Small intestine (tissue), 7 donors: Measurements from ENCODE around the gene RORC. TPM values are rescaled to one million over a fixed set of nuclear protein-coding genes. Genes with fewer than 3 reads are reported as not detected.

Source experiments
- DNase-seq, 2 donors: peaks; one replicate each; pipeline versions ENCODE4 v3.0.0 to v3.0.0-alpha.2; 2013
- FAIRE-seq: peaks from 2 replicates; lab custom pipeline; 2012; peaks lifted over from hg19 to GRCh38; lab: Jason Lieb, UNC
- H3K27ac ChIP-seq, 3 donors: one replicate each; pipeline ENCODE4 v1.5.1; 2013; ENCODE audit warnings: low read length in 2 of 3, mild to moderate bottlenecking in 2 of 3, control low read depth in 1 of 3, inconsistent platforms in 1 of 3, low read depth in 1 of 3, moderate library complexity in 1 of 3
- H3K27me3 ChIP-seq, 3 donors: one replicate each; pipeline ENCODE4 v1.6.1; 2013; ENCODE audit warnings: low read length in 3 of 3, inconsistent platforms in 1 of 3; ENCODE audit not compliant: control insufficient read depth in 3 of 3, insufficient read depth in 3 of 3
- H3K36me3 ChIP-seq, 3 donors: one replicate each; pipeline ENCODE4 v1.6.1; 2013; ENCODE audit warnings: low read length in 3 of 3, inconsistent platforms in 1 of 3, low read depth in 1 of 3, mild to moderate bottlenecking in 1 of 3, moderate library complexity in 1 of 3; ENCODE audit not compliant: control insufficient read depth in 3 of 3, insufficient read depth in 2 of 3
- H3K4me1 ChIP-seq, 3 donors: one replicate each; pipeline ENCODE4 v1.6.1; 2013; ENCODE audit warnings: low read length in 2 of 3, inconsistent platforms in 1 of 3, low read depth in 1 of 3, mild to moderate bottlenecking in 1 of 3, moderate library complexity in 1 of 3; ENCODE audit not compliant: control insufficient read depth in 3 of 3, insufficient read depth in 2 of 3
- H3K4me3 ChIP-seq, 3 donors: one replicate each; pipeline ENCODE4 v1.5.1; 2013; ENCODE audit warnings: low read length in 3 of 3, control low read depth in 1 of 3, inconsistent platforms in 1 of 3, low read depth in 1 of 3, mild to moderate bottlenecking in 1 of 3, moderate library complexity in 1 of 3
- H3K9me3 ChIP-seq, 2 donors: one replicate each; pipeline ENCODE4 v1.6.1; 2013; ENCODE audit warnings: low read depth in 1 of 2, low read length in 1 of 2; ENCODE audit not compliant: control insufficient read depth in 2 of 2, insufficient read depth in 1 of 2
- WGBS, 3 donors: extraction: QIAGEN DNeasy Blood & Tissue Kit; methylation state at CpG; one replicate each; pipeline ENCODE4 v1.1.7; 2013; 5-methylcytosine and 5-hydroxymethylcytosine counted together
- polyA plus RNA-seq, 4 donors: library from polyadenylated mRNA; stranded (reverse) in 3 of 4; unstranded in 1 of 4; fragments of 200-250 nt in 3 of 4; fragments of 120-200 nt in 1 of 4; gene quantifications; one replicate each; pipeline versions ENCODE4 v1.2.1 to v1.2.3, GENCODE V29; 2013
- donor health status: healthy with polysubstance abuse.
- donor health status: control.
- donor health status: control.
- donor health status: Bipolar disorder and iron deficiency.
- donor health status: healthy.

The RORC gene
- polyA plus RNA-seq, 4 donors, result 5.4 to 15.2 (median 10.8) TPM

- no peak for FAIRE-seq
- WGBS, 3 donors, result 52 to 68% (median 65%) methylated on average over 9 of the region's 9 CpGs
- H3K27me3 ChIP-seq, result no peaks in the 10 kb centered on the region
- DNase-seq, result no peak
- peaks cover 0 to 40% (median 4%) of the 10 kb centered on the region in 3 donors for H3K4me1 ChIP-seq
- H3K27ac ChIP-seq, result peak overlapping the region in 1 of 3 donors; percentile 0
- H3K9me3 ChIP-seq, result no peaks in the 10 kb centered on the region
- H3K4me3 ChIP-seq, result no peak overlapping the region
- no peaks in the 10 kb centered on the region for H3K36me3 ChIP-seq
Measured at GRCh38 chr1:151827853-151828252, 3.7 kb downstream of the RORC start.

DNA sequence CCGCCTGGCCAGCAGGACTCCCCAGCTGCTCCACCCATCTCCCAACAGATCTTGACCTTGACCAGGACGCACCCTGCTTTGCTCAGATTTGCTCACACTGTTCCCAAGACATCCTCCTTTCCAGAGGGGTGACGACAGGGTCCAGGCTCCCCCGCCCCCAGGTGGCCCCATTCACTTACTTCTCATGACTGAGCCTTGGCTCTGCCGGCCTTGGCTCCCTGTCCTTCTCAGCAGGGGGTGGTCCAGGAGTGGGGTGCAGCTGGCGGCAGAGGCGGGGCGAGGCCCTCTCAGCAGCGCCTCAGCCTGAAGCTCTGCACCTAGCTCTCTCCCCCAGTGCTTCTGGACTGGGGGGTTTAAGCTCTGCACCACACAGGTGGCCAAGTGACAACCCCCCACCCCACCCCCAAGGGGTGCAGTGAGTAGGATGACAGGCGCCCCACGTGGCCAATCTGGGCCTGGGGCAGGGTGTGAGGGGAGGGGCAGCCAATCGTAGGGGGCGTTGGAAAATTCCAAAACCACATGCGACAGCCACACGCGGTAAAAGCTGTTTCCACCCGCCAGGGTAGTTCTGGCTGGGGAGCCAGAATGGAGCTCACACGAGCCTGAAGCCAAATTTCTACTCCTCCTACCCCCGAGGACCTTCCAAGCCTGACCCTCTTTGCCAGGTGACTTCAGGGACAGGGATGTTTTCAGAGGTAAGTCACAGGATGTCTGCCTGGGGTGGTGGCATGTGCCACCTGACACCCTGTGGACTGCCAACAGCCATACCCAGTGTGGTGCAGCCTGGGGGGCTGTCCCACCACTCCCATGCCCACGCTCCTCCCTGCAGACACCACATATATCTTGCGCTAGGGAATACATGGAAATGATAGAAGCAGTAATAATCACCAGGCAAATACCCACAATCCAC lies 5.6 kb downstream of the RORC start:
- DNase-seq (peak; percentile 44 to 75), FAIRE-seq (no peak)
- 53 to 56% (median 54%) methylated on average over 21 of the region's 21 CpGs for WGBS, 3 donors

GRCh38 chr1:151825204-151825603 lies 6.4 kb downstream of the RORC start:
- WGBS, 3 donors, result 74 to 79% (median 78%) methylated on average over 9 of the region's 9 CpGs
- H3K4me3 ChIP-seq, result no peak overlapping the region
- DNase-seq (no peak), FAIRE-seq (no peak)
- H3K27ac ChIP-seq, result no peak overlapping the region
- peaks cover 0 to 25% (median 2%) of the 10 kb centered on the region in 3 donors for H3K4me1 ChIP-seq
- H3K27me3 ChIP-seq, result no peaks in the 10 kb centered on the region
- no peaks in the 10 kb centered on the region for H3K9me3 ChIP-seq
- H3K36me3 ChIP-seq, result no peaks in the 10 kb centered on the region

More for the DNA sequence above, 5.6 kb downstream of the RORC start:
- no peaks in the 10 kb centered on the region for H3K9me3 ChIP-seq
- H3K27me3 ChIP-seq, result no peaks in the 10 kb centered on the region
- H3K27ac ChIP-seq, result no peak overlapping the region
- peaks cover 0 to 28% (median 2%) of the 10 kb centered on the region in 3 donors for H3K4me1 ChIP-seq
- H3K4me3 ChIP-seq, result no peak overlapping the region
- H3K36me3 ChIP-seq, result no peaks in the 10 kb centered on the region

- 77 to 88% (median 85%) methylated on average over 8 of the region's 8 CpGs for WGBS, 3 donors
- H3K27ac ChIP-seq, result no peak overlapping the region
- H3K36me3 ChIP-seq, result no peaks in the 10 kb centered on the region
- no peak for DNase-seq
- H3K9me3 ChIP-seq, result no peaks in the 10 kb centered on the region
- H3K4me3 ChIP-seq, result no peak overlapping the region
- H3K27me3 ChIP-seq, result no peaks in the 10 kb centered on the region
- no peak for FAIRE-seq
- H3K4me1 ChIP-seq, result peaks cover 0 to 12% (median 2%) of the 10 kb centered on the region in 3 donors
Measured at GRCh38 chr1:151823175-151823574, 8.4 kb downstream of the RORC start.

- peaks cover 0 to 12% (median 2%) of the 10 kb centered on the region in 3 donors for H3K4me1 ChIP-seq
- no peaks in the 10 kb centered on the region for H3K27me3 ChIP-seq
Measured at GRCh38 chr1:151822404-151822803, 9.2 kb downstream of the RORC start.

DNA sequence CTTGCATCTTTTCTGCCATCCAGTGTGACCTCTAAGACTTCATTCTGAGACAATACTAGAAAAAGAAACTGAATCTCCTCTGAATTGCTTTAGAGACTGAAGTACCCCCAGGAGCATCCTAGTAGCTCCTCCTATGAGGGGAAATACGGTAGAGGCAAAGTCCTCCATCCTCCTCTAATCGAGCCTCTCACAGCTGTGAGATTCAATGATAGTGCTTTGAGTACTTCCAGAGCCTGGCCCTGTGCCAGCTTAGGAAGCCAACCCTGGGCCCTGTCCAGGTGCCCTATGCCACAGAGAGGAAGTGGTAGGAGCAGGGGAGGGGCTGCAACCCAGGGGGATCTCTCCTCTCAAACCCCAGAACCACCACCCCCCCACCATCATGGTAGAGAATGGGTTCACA lies 10.7 kb downstream of the RORC start:
- H3K4me1 ChIP-seq, result peaks cover 0 to 11% (median under 1%) of the 10 kb centered on the region in 3 donors
- no peak for DNase-seq
- WGBS, 3 donors, result 9 to 14% (median 13%) methylated on average over 2 of the region's 2 CpGs

More at GRCh38 chr1:151822404-151822803, 9.2 kb downstream of the RORC start:
- Histone ChIP-seq H3K27ac (peak overlapping the region in 1 of 3 donors; percentile 27), H3K36me3 (no peaks in the 10 kb centered on the region), H3K4me3 (no peak overlapping the region), H3K9me3 (no peaks in the 10 kb centered on the region)
- DNase-seq (no peak), FAIRE-seq (no peak)
- WGBS, 3 donors, result 61 to 81% (median 71%) methylated on average over 7 of the region's 7 CpGs

GRCh38 chr1:151819976-151820623 lies 11.5 kb downstream of the RORC start:
- Histone ChIP-seq H3K36me3 (no peaks in the 10 kb centered on the region), H3K9me3 (no peaks in the 10 kb centered on the region), H3K4me1 (peaks cover 0 to 3% (median 0%) of the 10 kb centered on the region in 3 donors), H3K27me3 (no peaks in the 10 kb centered on the region), H3K27ac (no peak overlapping the region), H3K4me3 (no peak overlapping the region)
- FAIRE-seq, result no peak
- no peak for DNase-seq
- 66 to 71% (median 69%) methylated on average over 7 of the region's 7 CpGs for WGBS, 3 donors

More for the DNA sequence above, 10.7 kb downstream of the RORC start:
- no peaks in the 10 kb centered on the region for H3K27me3 ChIP-seq
- H3K9me3 ChIP-seq, result no peaks in the 10 kb centered on the region
- no peak overlapping the region for H3K4me3 ChIP-seq
- FAIRE-seq, result no peak
- H3K27ac ChIP-seq, result no peak overlapping the region
- no peaks in the 10 kb centered on the region for H3K36me3 ChIP-seq

DNA sequence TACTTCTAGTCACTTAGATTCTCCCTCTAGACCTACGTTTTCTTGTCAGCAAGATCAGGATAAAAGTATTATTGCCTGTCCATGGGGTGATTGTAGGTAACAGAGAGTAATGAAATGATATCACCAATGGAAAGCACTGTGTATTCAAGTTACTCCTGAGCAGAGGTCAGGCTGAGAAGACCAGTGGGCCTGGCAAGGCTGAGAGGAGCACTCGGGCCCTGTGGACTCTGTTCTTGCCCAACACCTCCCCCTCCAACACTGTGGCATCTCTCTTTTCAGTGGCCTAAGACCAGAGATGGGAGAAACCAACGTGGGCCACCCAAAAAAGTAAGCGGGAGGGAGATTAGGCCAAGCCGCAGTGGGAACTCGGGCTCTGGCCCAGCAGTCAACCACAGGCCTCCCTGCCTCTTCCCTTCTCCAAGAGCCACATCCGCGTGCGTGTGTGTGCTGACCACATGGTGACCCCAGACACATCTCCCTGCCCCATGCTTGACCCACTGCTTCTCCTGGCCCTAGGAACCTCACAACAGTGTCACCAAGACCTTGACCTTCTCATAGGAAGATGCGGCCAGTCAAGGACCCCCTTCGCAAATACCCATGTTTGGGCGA lies 12.3 kb downstream of the RORC start:
- FAIRE-seq (no peak), DNase-seq (no peak)
- peaks cover 0 to 3% (median 0%) of the 10 kb centered on the region in 3 donors for H3K4me1 ChIP-seq

More for the DNA sequence above, 12.3 kb downstream of the RORC start:
- Histone ChIP-seq H3K27me3 (no peaks in the 10 kb centered on the region), H3K36me3 (peaks cover 0 to 2% (median 0%) of the 10 kb centered on the region in 3 donors), H3K4me3 (no peak overlapping the region), H3K9me3 (no peaks in the 10 kb centered on the region), H3K27ac (no peak overlapping the region)
- WGBS, 3 donors, result 79 to 86% (median 84%) methylated on average over 12 of the region's 12 CpGs
